ENCODE results near the gene PHACTR2.

GRCh38 chr6:143697076-143697800 is 19.5 kb downstream of the PHACTR2 start:
- TF ChIP-seq CTCF (IDR thresholded peaks at IDR 0.05; ENCODE audit: borderline replicate concordance, extremely low read depth, low read length, poor library complexity, severe bottlenecking) (no peak), EZH2 (IDR thresholded peaks at IDR 0.05; ENCODE audit: borderline replicate concordance, low read depth, low read length, severe bottlenecking) (no peak)
